NCI-H2107 treated with DMSO at 0.1 percent for 48 hours (cell line): Measurements from ENCODE around the gene UBALD1.
A peak's percentile ranks its signal among the peaks of the same experiment; 100 is the strongest.
"Not testable (repeated sequence)": the region's sequence is repeated elsewhere in the genome, so short reads cannot be mapped to it uniquely, and the experiment has no call there.

ENCODE experiments used
- DNase-seq: peaks from one replicate; lab custom pipeline; 2025; ENCODE audit not compliant: unreplicated experiment; lab: John Stamatoyannopoulos, UW

The UBALD1 gene

DNA sequence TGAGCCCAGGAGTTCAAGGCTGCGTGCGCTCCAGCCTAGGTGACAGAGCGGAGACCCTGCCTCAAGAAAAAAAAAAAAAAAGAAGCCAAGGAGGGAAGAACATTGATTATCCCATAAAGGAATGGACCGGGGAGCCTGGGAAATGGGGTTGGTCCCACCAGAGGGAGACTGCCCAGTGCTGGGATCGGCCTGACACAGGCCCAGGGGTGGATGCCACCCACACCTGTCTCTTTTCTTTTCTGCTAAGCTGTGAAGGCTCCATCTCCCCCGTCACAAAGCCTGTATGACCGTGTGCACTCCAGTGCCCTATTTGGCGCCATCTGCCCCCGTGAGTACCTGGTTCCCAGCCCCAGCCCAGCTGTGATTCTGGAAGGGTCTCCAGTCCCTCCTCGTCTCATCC is 15.7 kb downstream of the UBALD1 start:
- DNase-seq = no peak

DNA sequence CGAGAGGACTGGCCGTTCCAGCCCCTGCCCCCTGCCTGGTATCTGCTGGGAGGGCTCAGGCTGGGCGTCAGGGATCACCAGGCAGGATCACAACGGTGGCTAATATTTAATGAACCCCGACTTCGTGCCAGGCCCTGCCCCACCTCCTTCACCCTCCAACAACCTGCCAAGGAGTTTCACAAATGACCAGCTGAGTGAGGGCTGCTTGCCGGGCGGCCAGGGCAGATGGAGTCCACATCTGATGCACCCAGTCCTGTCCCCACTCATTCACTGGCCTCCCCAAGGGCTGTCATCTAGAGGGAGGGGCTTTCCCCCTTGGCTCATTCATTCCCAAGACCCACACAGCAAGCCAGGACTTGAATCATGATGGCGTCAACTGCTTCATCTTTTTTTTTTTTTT is 17.5 kb downstream of the UBALD1 start:
- no peak for DNase-seq

DNA sequence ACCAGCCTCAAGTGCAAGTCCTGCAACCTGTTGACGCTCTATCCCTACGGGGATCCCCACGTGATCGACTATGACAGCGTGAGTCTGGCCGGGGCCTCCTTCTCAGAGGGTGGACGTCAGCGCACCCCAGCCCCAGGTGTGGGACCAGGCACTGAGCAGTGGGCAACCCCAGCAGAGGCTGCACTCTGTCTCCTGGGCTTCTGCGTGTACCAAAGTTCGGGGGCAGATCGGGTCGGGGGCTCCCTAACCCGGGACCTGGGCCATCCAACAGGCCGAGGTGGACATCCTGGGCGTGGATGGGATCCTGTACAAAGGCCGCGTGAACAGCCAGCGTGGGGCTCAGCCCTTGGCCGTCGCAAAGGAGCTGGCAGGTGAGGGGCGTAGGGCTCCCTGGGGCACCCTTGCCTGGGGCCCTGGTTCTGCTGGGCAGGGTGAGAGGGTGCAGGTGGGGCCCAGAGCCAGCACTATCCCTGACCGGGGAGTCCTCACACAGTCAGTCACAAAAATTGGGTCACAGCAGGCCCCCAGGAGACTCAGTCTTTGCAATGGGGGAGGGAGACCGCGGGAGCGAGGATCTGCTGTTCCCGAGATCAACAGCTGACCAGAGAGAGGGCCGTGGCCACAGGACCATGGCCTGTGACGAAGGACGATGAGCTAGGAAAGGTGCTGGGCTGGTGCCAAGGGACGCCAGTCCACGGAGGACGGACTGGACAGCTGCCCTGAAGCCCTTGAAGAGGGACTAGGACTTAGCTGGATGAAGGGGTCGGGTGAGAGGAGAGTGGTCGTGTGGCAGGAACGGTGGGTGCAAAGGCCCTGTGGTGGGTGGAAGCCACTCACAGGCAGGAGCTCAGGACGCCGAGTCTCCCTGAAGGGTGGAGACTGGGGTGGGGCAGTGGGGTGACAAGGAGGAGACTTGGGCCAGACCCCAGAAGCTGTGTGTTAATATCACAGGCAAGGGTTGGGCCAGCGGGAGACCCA is 20.0 kb downstream of the UBALD1 start:
- no peak for DNase-seq

DNA sequence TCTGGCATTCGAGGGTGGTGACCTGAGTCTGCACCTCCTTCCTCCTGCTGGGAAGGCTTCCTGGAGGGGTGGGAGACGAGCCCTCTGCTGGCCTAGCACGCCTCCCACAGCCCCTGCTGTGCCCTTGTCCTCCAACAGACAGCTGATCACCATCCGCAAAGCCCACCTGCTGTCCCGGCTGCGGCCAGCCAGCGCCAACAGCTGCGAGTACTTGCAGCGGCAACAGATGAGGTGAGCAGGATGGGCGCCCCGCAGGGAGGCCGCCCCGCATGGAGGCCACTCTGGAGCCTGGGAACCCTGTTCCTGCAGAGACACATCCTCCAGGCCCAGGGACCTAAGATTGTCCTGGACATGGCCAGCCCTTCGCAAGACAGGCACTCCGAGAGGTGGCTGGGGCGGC is 21.6 kb downstream of the UBALD1 start:
- DNase-seq = no peak

DNA sequence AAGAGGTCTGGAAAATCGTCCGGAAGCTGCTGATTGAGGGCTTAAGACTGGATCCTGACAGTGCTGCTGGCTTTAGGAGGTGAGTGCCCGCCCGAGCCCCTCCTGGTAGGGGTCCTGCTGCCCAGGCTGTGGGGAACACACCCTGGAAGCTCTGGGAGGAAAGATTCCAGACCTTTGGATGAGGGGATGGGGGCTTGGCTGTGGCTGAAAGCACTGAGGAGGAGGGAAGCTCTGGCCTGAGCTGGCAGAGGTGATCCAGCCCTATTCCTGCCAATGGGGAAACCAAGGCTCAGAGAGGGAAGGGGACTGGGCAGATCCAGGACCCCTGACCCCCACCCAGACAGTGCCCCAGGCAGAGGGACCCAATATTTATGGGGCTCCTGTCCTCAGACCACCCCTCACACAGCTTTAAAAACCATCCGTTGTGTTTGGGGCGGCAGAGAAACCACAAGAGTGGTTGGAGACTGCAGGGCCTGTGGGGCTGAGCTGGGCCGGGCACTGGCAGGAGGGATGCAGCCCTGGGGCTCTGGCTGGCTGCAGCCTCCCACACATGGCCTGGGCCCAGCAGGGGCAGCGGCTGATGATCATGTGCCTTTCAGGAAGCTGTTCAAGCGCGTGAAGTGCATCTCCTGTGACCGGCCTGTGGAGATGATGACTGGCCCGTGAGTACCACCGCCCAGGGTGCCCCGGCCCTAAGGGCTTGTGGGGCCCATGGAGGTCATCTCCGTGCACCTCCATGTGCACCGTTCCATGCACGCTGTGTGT is 22.8 kb downstream of the UBALD1 start:
- no peak for DNase-seq

DNA sequence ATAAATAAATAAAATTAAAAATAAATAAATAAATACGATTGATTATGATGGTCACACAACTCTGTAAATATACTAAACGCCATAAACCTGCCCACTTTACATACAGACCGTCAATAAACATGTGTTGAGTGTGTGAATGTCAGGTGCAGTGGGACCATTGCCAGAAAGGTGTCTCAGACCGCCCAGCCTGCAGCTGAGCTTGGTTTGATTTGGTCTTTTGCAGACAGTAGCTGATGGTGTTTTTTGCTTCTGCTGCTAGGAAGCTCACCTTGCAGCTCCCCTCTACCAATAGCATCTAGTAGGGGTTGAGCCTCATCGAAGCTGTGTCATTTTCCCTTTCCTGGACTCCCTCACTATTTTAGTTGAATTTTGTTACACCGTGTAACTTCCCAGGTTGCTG is 23.5 kb downstream of the UBALD1 start:
- DNase-seq = no peak

DNA sequence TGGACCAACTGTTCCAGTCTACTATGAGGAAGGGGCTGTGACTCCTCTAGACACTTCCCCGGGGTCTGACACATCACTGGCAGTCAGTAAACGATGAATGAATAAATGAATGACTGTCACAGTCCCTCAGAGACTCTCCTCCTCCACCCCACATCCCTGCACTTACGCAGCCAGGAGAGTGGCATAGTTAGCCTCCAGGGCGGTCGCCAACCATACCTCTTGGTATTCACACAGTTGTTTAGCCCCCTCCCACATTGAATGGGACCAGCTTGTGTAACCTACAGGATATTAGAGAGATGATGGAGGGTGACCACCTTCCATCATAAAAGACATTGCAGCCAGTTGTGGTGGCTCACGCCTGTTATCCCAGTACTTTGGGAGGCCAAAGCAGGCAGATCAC is 25.7 kb downstream of the UBALD1 start:
- no peak for DNase-seq

DNA sequence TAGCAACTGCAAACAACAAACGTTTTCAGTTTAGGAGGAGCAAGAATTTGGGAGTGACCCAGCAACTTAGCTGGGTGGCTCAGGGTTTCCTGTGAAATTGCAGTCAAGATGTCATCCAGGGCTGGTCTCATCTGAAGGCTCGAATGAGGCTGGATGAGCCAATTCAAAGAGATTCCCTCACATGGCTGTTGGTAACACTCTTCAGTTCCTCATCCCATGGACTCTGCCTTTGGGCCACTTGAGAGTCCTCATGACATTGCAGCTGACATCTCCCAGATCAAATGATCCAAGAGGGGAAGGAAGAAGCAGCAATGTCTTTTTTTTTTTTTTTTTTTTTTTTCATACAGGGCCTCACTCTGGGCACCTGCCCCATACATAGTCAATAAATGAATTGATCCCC is 26.3 kb downstream of the UBALD1 start:
- no peak for DNase-seq

DNA sequence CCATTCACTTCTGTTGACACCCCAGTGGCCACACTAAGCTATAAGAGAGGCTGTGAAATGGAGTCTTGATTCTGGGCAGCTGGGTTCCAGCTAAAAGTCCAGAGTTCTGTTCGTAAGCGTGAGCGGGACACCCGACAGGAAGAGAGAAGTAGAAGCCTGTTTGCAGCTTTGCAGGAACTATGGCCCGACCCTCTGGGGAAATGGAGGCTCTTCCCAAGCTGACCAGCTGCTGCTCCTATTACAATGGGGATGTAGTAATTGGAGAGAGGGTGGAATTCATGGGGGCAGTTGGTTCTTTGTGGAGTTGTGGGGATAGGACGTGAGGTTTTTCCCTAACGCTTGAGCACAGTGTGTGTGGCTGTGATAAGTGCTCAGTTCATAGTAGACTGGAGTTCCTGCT is 28.4 kb downstream of the UBALD1 start:
- no peak for DNase-seq

DNA sequence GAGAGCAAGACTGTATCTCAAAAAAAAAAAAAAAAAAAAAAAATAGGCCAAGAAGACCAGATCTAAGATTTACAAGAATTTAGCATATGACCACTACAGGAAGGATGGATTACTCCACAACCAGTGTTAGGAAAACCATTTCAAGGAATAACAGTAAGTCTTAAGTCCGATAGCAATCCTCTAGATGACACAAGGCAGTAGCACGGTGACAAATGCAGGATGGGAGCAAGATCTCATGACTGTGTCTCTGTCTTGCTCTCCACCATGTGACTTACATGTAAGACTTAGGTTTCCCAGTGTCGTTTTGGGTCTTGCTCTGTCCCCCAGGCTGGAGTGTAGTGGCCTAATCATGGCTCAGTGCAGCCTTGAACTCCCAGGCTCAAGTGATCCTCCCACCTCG is 30.8 kb downstream of the UBALD1 start:
- DNase-seq = no peak

DNA sequence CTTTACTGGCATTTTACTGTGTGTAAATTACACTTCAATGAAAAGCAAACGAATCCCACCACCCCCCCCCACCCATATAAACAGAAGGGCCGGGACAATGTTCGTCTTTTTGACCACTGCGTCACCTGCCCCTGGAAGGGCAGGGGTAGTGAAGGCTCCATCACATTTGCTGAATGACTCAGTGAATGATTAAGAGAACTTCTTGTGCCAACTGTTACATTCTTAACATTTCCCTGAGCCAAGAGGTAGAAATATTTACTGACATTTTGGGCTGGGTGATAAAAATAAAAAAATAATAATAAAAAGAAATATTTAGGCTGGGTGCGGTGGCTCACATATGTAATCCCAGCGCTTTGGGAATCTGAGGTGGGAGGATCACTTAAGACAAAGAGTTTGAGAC is 34.4 kb downstream of the UBALD1 start:
- no peak for DNase-seq

DNA sequence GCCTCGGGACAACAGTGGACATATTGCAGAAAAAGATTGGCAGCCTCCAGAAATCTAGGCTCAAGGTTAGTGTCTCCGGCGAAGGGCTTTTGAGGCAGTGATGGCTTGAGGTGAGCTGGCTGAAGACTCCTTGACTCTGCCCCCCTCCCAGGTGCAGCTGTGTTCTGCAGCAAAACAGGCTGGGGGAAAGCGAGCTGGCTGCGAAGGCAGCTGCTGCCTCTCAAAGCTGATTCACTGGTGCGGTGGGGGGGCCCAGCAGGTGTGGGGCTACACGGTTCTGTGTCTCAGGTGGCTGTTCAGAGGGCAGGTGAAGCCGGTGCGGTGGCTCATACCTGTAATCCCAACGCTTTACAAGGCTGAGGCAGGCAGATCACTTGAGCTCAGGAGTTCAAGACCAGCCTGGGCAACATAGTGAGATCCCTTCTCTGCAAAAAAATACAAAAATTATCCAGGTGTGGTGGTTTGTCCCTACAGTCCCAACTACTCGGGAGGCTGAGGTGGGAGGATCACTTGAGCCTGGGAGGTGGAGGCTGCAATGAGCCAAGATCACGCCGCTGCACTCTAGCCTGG is 35.6 kb downstream of the UBALD1 start:
- peak; percentile 84 for DNase-seq

DNA sequence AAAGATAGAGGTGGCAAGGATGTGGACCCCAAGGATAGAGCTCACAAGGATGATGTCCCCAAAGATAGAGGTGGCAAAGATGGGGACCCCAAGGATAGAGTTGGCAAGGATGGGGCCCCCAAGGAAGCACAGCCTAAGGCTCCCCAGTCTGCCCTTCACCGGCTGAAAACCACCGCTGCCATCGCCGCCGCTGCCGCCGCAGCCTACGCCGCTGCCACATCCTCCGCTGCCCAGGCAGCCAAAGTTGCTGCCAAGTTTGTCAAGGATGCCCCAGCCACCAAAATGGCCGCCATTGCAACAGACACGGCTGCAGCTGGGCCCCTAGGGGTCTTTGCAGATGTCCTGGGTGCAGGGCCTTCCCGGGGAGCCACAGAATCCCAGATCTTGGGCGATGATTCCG is 38.7 kb downstream of the UBALD1 start:
- no peak for DNase-seq

DNA sequence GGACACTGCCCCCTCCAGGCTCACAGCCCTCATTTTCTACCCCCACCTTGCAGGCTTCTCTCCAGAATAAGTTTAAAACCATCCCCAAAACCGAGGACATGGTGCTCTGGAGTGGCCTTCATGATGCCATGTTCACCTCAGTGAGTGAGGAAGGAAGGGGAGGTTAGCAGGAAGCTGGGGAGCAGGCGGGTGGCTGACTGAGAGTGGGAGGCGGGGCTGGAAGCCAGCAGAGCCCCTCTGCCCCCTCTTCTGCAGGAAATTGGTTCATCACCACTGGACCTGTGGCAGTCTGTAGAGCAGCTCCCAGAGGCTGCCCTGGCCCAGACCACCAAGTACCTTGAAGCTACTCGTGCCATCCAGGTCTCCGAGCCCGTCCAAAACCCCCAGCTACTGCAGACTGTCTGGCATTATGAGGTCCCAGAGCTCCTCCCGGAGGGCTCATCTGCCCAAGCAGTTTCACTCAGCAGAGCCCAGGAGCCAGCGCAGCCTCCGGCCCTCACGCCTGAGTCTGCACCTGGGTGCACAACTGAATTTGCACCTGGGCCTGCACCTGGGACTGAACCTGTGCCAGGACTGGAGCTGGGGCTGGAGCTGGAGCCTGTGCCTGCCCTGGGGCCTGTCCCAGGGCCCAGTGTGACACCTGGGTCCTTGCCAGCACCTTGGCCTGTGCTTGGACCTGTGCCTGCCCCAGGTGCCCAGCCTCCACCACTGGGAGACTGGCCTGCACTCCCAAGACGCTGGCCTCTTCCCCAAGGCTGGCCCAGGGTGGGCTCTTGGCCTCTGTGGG is 39.6 kb downstream of the UBALD1 start:
- DNase-seq = no peak

DNA sequence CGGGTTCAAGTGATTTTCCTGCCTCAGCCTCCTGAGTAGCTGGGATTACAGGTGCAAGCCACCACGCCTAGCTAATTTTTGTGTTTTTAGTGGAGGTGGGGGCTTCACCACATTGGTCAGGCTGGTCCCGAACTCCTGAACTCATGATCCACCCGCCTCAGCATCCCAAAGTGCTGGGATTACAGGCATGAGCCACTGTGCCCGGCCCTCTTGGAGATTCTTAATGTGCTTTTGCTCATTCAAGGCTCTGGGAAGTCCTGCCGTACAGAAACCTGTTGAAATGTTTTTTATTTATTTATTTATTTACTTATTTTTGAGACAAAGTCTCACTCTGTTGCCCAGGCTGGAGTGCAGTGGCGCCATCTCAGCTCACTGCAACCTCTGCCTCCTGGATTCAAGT is 40.8 kb downstream of the UBALD1 start:
- not testable (repeated sequence) for DNase-seq

DNA sequence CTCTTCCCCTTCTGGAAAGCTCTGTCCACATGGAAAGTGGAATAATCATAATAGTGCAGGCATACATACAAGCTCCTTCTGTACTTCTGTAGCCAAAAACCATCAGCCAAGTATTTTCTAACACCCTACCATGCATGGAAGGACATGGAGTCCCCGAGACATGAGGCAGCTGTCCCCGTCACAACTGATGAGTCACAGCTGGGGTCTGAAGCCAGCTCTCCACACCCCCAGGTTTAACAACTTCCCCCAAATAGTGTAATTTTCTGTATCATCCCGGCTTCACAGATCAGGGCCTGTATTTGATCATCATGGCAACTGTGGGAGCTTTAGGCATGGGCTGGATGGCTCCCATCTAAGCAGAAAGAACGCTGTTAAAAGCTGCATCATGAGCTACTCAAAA is 42.0 kb downstream of the UBALD1 start:
- DNase-seq = no peak

DNA sequence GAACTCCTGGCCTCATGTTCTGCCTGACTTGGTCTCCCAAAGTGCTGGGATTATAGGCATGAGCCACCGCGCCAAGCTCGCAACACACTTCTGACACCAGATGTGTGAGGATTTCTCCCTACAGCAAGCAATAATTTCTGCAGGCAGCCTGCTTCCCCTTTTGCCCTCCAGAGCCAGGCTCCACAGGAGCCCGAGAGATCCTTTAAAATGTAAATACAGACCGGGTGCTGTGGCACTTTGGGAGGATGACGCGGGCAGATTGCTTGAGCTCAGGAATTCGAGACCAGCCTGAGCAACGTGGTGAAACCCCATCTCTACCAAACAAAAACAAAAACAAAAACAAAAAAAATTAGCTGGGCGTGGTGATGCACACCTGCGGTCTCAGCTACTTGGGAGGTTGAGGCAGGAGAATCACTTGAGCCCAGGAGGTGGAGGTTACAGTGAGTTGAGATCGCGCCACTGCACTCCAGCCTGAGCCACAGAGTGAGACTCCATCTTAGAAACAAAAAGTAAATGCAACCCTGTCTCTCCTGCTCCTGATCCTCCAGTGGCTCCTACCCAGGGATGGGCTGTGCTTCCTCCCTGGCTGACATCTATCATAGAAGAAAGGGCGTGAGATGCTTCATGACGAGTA is 43.9 kb downstream of the UBALD1 start:
- DNase-seq = no peak

DNA sequence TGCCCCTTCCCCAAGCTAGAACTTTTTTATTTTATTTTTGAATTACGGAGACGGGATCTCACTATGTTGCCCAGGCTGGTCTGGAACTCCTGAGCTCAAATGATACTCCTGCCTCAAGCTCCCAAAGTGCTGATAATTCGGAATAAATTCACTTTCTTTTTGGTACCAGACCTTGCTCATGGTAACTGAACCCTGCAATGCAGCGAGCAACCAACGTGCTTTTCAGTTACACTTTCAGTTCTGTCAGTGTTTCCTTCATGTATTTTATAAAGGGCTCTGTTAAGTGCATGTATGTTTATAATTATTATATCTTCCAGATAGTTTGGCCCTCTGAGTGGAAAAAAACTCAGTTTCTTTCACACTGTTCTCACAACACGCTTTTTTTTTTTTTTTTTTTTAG is 44.6 kb downstream of the UBALD1 start:
- no peak for DNase-seq

DNA sequence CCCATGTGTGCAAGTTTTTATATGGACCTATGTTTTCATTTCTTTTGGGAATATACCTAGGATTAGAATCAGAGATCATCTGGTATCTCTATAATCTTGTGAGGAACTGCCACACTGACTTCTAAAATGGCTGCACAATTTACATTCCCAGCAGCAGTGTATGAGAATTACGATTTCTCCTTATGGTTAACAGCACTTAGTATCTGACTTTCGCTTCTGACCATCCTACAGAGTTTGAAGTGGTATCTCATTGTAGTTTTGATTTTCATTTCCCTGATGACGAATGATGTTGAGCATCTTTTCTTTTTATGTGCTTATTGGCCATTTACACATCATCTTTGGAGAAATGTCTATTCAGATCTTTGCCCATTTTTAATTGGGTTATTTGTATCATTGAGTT is 48.5 kb downstream of the UBALD1 start:
- DNase-seq = no peak

DNA sequence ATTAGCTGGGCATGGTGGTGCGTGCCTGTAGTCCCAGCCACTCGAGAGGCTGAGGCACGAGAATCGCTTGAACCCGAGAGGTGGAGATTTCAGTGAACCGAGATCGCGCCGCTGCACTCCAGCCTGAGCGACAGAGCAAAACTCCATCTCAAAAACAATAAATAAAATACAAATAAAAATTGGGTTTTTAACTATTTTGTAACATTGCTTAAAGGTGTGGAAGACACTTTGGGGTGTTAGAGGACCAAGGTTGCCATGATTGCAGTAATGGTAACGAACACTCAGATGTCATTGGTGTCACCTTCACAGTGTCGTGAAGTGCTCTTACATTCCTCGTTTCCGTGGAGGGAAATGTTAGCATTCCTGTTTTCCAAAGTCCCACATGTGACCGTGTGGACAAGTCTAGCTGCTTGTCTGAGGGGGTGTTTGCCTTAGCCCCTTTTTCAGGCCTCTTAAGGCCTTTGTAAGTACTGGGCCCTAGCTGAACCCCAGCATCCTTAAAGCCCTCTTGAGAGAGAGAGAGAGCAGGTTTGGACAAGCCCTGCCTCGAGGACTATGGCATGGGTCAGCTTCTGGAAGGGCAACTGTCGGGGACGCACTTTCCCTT is 49.9 kb downstream of the UBALD1 start:
- DNase-seq = no peak
